NCI-H345 treated with DMSO at 0.1 percent for 48 hours (cell line): ENCODE results near the gene ZFYVE9.

Experiments used
- DNase-seq: peaks from one replicate; lab custom pipeline; 2025; ENCODE audit not compliant: unreplicated experiment; lab: John Stamatoyannopoulos, UW

The ZFYVE9 gene

GRCh38 chr1:52240592-52241210 is 98.8 kb downstream of the ZFYVE9 start:
- no peak for DNase-seq

DNA sequence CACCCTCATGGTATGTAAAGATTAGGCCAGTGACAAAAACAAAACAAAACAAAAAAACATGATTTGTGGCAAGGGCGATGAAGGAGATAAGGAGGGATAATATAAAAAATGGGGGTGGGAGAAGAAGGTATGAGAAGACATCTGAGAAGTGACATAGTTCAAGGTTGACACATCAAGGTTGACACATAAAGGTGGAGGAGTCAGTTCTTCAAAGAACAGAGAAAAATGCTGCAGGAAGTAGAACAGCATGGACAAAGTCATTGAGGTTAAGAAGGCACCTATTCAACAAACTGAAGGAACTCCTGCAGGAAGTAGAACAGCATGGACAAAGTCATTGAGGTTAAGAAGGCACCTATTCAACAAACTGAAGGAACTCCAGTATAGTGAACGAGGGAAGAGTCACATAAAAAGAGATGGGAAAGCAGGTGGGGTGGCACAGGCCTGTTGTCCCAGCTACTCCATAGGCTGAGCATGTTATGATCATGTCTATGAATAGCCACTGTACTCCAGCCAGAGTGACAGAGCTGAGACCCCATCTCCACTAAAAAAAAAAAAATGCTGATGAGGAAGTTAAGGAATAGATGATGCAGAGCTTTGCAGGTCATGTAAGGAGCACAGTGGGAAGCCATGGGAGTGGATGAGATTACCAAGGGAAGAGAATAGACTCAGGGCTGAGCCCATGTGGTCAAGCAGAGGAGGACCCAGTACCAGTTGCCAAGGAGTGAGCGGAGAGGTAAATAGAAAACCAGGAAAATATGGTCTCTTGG is 101.5 kb downstream of the ZFYVE9 start:
- no peak for DNase-seq

- no peak for DNase-seq
Measured at GRCh38 chr1:52249831-52250230, 107.9 kb downstream of the ZFYVE9 start.

DNA sequence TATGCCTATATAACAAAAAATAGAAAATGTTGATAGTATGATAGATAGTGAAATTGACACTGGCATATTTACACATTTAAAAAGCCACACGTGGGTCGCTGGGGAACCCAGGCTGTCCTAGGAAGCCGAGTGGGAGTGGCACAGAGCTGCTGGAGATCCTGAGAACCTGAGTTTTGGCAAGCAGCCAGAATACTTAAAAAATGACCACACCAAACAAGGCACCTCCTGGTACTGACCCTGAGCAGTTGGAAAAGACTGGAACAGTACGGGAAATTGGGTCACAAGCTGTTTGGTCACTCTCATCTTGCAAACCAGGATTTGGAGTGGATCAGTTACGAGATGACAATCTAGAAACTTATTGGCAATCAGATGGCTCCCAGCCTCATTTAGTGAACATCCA is 111.5 kb downstream of the ZFYVE9 start:
- no peak for DNase-seq

GRCh38 chr1:52259886-52260285 is 118.0 kb downstream of the ZFYVE9 start:
- no peak for DNase-seq

GRCh38 chr1:52263153-52263910 is 121.4 kb downstream of the ZFYVE9 start:
- DNase-seq = no peak

GRCh38 chr1:52264530-52265115 is 122.7 kb downstream of the ZFYVE9 start:
- no peak for DNase-seq

DNA sequence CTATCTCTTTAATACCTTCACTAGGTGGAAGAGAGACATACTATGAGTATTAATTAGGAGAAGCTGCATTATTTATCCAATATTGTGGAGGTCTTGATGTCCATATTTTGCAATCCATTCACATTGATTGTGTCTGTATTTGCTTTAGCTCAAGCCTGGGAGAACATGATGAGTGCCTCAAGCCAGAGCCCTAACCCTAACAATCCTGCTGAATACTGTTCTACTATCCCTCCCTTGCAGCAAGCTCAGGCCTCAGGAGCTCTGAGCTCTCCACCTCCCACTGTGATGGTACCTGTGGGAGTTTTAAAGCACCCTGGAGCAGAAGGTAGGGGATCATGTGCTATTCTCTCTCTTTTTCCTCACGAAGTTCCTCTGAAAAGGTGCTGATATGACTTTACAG is 124.6 kb downstream of the ZFYVE9 start:
- no peak for DNase-seq

DNA sequence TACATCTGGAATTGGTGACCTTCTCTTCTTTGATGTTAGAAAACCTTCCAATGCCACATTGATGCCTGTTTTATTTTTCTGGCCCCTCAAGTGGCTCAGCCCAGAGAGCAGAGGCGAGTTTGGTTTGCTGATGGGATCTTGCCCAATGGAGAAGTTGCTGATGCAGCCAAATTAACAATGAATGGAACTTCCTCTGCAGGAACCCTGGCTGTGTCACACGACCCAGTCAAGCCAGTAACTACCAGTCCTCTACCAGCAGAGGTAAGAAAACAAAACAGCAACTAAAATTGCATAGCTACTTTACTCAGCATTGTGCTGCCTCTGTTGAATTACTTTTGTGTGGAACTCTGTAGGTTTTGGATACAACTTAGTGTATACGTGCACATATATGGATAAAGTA is 126.5 kb downstream of the ZFYVE9 start:
- DNase-seq = no peak

- no peak for DNase-seq
Measured at GRCh38 chr1:52281518-52281917, 139.6 kb downstream of the ZFYVE9 start.

GRCh38 chr1:52288286-52288685 is 146.4 kb downstream of the ZFYVE9 start:
- DNase-seq = no peak

GRCh38 chr1:52294580-52294979 is 152.7 kb downstream of the ZFYVE9 start:
- no peak for DNase-seq

GRCh38 chr1:52296345-52296744 is 154.5 kb downstream of the ZFYVE9 start:
- peak; percentile 65 for DNase-seq

- no peak for DNase-seq
Measured at GRCh38 chr1:52305417-52306226, 163.7 kb downstream of the ZFYVE9 start.

- DNase-seq = peak; percentile 18
Measured at GRCh38 chr1:52306227-52307006, 164.5 kb downstream of the ZFYVE9 start.

DNA sequence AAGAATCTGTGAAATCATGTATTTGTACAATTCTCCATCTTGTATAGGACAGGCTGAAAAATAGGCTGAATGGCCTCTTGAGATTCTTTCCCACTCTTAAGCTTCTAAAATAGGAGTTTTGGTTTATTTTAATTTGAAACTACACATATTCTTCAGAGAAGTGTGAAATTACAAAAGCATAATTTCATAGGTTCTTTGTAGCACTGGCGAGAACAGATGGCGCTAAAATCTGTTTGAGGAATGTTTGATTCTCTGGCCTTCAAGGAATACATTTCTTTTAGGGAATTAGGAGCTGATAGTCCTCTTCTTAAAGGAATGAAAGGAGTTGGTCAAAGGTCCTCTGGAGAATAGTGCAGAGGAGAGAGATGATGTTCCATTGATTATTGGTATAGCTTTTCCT is 179.2 kb downstream of the ZFYVE9 start:
- no peak for DNase-seq

GRCh38 chr1:52323731-52324130 is 181.8 kb downstream of the ZFYVE9 start:
- no peak for DNase-seq

- no peak for DNase-seq
Measured at GRCh38 chr1:52325786-52326185, 183.9 kb downstream of the ZFYVE9 start.

- DNase-seq = no peak
Measured at GRCh38 chr1:52328615-52329014, 186.7 kb downstream of the ZFYVE9 start.

- DNase-seq = no peak
Measured at GRCh38 chr1:52332411-52332810, 190.5 kb downstream of the ZFYVE9 start.
